ENCODE results near the gene ELMO1.

DNA sequence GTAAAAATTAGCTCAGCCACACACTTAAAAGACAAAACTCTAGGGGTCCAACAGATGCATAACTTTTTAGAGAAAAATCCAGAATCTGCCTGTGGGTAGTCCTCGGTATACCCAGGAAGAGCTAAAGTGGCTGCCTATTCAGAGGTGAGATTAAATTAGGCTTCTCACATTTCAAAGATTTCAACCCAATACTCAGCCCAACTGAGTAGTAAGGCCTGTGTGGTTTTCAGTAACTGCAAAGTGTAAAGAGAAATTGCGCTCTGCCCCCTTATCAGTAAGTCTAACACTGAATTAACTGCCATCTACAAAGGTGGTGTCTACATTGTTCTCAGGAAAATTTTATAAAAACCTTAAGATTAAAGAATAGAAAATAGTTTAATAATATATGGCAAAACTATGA lies 88.2 kb downstream of the ELMO1 start:
- TF ChIP-seq, protein P1, sequence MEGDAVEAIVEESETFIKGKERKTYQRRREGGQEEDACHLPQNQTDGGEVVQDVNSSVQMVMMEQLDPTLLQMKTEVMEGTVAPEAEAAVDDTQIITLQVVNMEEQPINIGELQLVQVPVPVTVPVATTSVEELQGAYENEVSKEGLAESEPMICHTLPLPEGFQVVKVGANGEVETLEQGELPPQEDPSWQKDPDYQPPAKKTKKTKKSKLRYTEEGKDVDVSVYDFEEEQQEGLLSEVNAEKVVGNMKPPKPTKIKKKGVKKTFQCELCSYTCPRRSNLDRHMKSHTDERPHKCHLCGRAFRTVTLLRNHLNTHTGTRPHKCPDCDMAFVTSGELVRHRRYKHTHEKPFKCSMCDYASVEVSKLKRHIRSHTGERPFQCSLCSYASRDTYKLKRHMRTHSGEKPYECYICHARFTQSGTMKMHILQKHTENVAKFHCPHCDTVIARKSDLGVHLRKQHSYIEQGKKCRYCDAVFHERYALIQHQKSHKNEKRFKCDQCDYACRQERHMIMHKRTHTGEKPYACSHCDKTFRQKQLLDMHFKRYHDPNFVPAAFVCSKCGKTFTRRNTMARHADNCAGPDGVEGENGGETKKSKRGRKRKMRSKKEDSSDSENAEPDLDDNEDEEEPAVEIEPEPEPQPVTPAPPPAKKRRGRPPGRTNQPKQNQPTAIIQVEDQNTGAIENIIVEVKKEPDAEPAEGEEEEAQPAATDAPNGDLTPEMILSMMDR (IDR thresholded peaks at IDR 0.05), result no peak
- TF ChIP-seq POLR2A (IDR thresholded peaks at IDR 0.05), result no peak

Measured in adrenal gland (tissue), 5 donors.